Kidney capillary endothelial cell (primary cell): ENCODE results near the gene RPS6KA3.
A peak's percentile ranks its signal among the peaks of the same experiment; 100 is the strongest.

ENCODE experiments used
- DNase-seq: peaks from one replicate; pipeline ENCODE4 v3.0.0-alpha.2; 2018; ENCODE audit warnings: low spot score

Gene RPS6KA3

DNA sequence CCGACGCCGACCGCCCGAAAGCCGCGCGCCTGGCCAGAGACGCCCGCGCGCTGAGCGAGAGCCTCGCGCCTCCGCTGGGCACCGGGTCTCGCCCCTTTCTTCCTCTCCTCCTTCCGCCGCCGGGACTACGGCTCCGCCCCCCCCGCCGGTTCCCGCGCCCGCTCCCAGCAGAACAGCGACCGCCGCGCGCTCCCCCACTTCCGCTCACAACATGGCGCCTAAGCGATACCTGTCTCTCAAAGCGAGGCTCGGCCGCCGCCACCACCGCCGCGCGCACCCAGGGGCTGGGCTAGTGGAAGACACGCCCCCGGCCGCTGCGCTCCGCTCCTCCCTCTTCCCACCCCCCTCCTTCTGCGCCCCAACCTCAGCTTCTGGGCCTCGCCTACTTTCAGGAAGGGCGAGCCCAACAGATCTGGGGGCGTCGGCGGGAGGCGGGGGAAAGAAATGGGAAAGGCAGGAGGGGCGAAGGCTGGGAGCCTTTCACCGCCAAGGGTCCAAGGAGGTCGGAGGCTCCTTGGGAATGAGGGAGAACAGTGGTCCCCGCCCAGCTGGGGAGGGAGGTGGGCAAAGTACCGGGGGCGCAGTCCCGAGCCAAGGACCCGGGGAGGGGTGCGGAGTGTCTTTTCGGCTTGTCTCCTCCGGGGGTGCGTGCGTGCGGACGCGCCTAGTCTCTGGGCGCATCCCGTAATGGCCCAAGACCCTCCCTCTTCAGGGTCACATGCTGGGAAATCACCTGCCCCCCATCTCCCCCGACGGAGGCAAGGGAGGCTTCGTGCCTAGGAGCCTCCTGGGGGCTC is at the start of gene RPS6KA3:
Gene RPS6KA3 (minus strand): TSS at position 100 of the 797 bp plus-strand sequence. CDS start 277 bp downstream, outside the sequence.
- DNase-seq = peak; percentile 49

DNA sequence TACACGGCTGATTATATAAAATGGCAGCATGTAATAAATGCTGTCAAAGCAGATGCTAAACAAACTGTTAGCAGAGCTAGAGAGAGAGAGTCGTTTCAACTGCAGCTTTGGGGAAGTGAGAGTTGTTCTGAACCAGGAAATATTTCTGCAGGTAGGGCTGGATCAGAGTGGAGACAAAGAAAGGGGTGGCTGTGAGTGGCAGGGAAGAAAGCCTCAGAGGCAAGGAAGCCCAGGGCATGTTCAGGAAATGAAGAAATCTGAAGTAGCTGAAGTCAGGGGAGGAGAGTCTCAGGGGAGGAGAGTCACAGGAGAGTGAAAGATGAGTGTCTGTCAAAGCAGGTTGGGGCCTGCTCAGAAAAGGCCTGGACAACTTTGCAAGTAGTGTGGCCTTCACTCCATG is 48.4 kb upstream of the RPS6KA3 start:
- DNase-seq = no peak

DNA sequence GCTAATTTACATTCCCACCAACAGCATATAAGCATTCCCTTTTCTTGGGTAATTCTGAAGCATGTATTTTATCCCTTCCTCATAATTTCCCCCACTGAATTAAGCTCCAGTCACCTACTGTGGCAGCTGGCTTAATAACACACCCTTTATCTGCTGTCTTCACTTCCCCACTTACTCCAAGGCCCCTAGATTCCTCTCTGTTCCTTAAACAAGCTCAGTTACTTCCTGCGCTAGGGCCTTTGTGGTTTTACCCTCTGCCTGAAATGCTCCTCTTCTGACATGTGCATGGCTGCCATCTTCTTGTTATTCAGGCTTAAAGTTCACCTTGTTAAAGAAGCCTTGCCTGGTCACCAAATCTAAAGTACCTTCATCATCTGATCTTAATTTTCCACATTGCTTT is 47.2 kb upstream of the RPS6KA3 start:
- no peak for DNase-seq

DNA sequence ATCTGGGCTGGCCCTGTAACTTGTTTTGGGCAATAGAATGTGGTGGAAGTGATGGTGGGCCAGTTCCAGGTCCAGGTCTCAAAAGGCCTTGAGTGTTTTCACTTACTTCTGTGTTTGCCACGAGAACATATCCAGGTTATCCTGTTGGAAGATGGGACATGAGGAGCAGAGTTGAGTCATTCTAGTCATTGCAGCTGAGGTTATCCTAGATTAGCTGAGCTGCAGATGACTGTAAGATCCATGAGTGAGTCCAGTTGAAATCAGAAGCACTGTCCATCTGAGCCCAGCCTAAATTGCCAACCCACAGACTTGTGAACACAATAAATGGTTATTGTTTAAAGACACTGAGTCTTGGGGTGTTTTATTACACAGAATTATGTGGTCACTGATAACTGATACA is 45.3 kb upstream of the RPS6KA3 start:
- no peak for DNase-seq

DNA sequence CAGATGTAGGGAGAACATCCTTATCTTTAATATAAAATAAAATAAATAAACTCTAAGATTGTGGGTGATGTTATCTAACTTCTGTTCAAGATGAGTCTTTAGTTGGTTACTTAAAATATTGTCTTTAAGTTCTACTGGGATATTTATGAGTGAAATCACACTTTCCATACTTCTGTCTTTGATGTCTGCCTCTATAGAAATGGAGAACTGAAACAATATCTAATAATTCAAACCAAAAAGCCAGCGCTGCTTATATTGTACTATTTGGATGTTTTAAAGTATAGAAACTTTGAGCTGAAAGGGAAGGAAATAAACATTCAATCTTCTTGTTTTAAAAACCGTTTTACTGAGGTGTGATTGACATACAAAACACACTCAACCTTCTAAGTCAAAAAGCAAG is 44.8 kb upstream of the RPS6KA3 start:
- DNase-seq = no peak

- DNase-seq = no peak
Observed at GRCh38 chrX:20309806-20310205, 43.1 kb upstream of the RPS6KA3 start.

DNA sequence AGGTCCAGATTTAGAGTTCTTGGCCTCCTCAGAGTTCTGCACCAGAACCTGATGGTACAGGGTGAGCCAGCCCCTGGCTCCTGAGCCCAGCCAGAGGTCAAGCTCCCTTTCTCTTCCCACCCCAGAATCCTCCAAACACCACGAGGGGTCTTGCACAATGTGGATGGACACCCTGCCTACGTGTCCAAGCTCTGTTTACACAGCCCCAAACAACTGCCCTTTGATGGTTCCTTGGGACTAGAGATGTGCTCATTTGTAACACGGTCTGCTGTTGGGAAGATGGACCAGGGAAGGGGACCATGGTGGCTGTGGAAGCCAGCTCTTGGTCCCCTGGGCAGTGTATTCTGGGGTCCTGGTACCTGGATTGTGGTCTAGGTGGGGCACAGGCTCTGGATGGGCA is 40.0 kb upstream of the RPS6KA3 start:
- DNase-seq = no peak

DNA sequence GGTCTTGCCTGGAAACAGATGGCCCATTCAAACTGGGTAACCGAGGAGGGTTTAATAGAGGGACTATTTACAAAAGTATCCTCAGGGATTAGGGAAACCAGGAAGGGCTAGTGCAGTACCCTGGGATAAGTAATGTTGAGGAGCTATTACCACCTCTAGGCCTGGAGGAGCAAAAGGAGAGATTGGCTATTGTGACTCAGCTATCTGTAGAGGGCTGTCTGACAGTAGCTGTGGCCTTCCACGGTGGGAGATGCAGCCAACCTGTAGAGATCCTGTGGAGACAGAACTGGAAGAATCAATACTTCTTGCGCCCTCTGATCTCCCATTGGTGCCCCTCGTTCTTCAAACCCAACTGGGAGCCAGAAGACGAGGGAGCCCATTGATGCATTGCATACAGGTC is 34.1 kb upstream of the RPS6KA3 start:
- DNase-seq = no peak

- no peak for DNase-seq
Observed at GRCh38 chrX:20294957-20295356, 28.2 kb upstream of the RPS6KA3 start.

DNA sequence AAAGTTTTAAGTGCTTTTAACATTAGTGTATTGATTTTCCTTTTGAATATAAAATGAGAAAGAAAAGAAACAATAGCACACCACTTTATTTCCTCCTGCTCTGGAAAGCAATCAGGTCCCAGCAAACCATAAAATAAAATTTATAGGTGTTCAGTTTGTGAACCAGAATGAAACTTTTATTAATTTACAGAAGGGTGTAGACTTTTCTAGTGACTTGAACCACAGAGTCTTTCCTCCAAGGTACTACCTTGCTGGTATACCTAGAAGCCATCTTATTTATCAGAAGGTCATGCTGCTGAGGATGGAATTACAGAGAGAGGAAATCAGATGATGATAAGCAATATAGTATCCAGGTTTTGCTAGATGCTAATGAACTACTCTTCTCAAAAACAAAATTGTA is 27.6 kb upstream of the RPS6KA3 start:
- DNase-seq = no peak

GRCh38 chrX:20285511-20285910 is 18.8 kb upstream of the RPS6KA3 start:
- no peak for DNase-seq

- DNase-seq = no peak
Observed at GRCh38 chrX:20284992-20285391, 18.3 kb upstream of the RPS6KA3 start.

GRCh38 chrX:20284444-20284843 is 17.7 kb upstream of the RPS6KA3 start:
- no peak for DNase-seq

DNA sequence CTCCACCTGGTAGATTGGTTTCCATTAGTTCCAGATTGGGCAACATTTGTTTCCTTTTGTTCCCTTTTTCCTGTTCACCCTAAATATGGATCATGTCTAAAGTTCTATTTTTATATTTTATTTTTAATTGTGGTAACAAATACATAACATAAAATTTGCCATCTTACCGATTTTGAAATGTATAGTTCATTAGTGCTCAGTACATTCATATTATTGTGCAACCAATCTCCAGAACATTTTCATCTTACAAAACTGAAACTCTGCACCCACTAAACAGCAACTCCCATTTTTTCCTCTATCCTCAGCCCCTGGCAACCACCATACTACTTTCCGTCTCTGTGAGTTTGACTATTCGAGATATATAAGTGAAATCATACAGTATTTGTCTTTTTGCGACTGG is 14.2 kb upstream of the RPS6KA3 start:
- DNase-seq = no peak

- no peak for DNase-seq
Observed at GRCh38 chrX:20274121-20274520, 7.4 kb upstream of the RPS6KA3 start.

DNA sequence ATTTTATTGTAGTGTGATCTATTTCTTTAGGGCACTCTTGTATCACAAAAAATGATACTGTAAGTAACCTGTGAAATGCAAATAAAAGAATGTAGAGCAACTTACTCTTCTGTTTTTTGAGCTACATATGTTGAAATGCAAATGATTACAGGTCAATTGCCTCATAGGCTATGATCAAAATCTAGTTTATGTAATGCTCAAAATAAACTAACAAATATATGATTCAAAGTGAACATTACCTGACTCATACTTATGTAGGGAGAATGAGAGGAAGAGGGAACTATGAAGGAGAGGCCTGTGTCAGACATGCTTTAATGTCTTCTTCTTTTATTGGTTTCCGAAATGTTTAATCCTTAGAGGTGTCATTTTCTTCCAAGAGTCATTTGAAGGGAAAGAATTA is 5.0 kb upstream of the RPS6KA3 start:
- DNase-seq = no peak

DNA sequence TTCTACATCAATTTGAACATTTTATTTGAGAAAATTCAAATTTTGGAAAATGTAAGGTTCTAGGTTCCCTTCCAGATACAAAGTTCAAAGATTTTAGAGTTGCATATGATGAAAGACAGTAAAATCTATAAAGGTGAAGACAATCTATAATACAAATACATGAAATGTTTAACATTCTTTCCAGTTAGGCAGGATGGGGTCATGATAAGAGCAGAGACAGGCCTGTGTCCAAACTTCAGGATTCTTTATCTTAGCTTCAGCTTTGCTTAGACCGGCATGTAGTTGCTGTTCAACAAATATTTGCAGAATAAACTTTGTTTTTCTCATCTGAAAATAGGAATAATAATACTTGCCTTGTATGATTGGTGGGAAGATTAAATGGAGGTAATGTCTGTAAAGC is 4.5 kb upstream of the RPS6KA3 start:
- no peak for DNase-seq

GRCh38 chrX:20270562-20270890 is 3.8 kb upstream of the RPS6KA3 start:
- DNase-seq = no peak

DNA sequence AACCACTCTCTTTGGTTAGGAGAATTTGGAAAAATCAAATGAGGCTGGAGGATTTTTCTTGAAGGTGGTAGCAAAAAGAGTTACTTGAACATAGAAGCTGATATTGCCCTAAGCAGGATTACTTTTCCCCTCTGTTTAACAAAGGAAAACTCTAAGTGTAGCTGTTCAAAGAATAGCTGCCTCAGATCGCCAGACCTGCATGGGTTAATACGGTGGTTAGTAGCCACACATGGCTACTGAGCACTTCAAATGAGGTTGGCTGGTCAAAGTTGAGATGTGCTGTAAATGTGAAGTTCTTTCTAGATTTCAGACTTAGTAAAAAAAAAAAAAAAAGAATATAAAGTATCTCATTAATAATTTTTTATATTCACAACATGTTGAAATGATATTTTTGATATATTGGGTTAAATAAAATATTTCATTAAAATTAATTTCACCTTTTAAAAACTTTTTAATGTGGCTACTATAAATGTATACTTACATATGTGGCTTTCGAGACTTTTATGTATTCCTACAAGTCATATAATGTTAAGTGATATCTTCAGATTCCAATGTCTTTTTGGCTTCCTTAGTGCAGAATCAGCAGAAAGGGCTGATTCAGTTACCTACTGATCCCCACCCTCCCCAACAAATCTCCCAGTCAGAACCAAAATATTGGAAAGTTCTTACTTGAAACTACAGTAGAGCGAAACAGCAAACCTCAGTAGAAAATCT is 3.3 kb upstream of the RPS6KA3 start:
- DNase-seq = no peak

DNA sequence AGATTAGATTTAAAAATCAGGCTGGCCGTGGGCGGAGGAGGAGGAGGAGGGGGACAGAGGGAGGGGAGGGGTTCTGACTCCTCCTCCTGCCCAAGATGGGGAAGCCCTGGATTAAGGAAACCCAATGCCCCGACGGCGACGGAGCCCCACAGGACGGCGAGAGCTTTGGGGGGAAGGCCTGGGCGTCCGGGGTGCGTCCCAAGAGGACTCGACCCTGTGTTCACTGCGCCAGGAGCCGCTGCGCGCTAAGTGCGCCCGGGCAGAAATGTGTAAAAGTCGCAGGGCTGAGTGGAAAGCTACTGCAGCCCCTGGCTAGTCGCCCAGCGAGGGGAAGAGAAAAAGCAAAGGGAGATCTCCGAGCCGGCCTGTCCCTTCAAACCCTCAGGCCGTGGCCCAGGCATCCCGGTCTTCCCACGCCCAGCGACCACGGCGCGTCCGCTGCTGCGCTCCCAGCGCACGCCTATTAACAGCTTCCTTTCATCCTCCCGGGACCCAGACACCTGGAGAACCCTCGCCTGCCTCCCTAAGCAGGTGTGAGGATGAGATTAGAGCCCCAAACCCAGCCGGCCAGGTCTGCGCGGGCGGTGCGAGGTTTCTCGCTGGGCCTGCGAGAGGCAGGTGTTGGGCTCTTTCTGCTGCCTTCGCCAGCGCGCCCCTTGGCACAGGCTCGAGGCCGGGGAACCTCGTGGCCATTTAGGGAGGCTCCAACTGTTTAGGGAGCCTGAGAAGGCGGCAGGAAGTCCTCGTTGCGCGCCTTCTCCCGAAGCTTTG is 1.4 kb upstream of the RPS6KA3 start:
- DNase-seq = no peak

GRCh38 chrX:20267607-20267930 is 860 bp upstream of the RPS6KA3 start:
- DNase-seq = no peak

DNA sequence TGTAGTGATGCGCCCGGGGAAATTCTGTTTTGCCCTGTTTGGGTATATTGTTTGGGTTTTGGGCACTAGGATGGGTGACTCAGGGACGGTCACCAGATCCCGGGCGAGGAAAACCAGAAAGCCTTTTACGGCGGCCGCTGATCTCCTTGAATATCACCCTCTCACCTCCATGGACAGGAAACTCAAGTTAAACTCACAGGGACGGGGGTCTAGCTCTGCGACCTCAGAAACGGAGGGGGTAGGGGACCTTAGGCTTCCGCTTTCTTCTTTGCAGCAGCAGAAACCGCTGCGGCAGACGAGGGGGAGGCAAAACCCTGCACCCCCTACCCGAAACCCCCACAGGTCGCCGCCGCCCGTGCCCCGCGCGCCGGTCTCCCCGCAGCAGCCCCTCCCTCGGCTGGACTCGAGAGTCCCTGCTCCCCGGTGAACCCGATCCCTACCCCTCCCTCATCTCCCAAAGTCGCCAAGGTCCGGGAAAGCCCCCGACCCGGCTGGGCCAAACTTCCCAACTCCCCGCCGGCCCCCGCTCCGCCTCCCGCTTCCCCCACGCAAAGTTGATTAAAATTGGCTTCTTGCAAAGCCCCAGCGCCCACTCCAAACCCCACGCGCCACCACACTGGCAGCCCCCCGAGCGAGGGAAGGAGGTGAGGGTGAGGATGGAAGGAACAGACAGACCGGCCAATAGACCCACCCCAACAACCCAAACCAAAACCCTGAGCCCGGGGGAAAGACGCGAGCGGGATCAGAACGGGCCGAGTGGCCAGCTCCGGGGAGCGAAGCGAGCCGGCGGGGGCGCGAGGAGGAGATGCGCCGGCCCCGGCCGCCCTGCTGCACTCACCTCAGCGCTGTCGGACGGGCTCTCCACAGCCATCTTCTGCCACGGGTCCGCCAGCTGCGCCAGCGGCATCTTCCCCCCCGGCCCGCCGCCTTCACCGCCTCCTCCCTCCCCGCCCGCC is 705 bp downstream of the RPS6KA3 start:
- DNase-seq = no peak
